Esophagus squamous epithelium (tissue), 5 donors: Measurements from ENCODE around the gene SYF2. TPM values are rescaled to one million over a fixed set of nuclear protein-coding genes. Genes with fewer than 3 reads are reported as not detected.
"Not testable (repeated sequence)": the region's sequence is repeated elsewhere in the genome, so short reads cannot be mapped to it uniquely, and the experiment has no call there.

Source experiments
- DNase-seq: peaks from one replicate; lab custom pipeline; 2025; lab: John Stamatoyannopoulos, UW
- H3K27ac ChIP-seq, 4 donors: fragments of 200-600 bp; sonication (generic); one replicate each; pipeline ENCODE4 v1.5.1; 2016 to 2019; ENCODE audit warnings: mild to moderate bottlenecking in 1 of 4
- H3K27me3 ChIP-seq, 4 donors: fragments of 200-600 bp; sonication (generic); 1 replicate in 3 of 4; 2 replicates in 1 of 4; pipeline versions ENCODE4 v1.5.1 to v1.6.0; 2017 to 2021; ENCODE audit warnings: antibody characterized with exemption in 1 of 4
- H3K36me3 ChIP-seq, 3 donors: fragments of 200-600 bp; sonication (generic); one replicate each; pipeline ENCODE4 v1.5.1; 2016 to 2019
- H3K4me1 ChIP-seq, 3 donors: fragments of 200-600 bp; sonication (generic); one replicate each; pipeline ENCODE4 v1.5.1; 2017 to 2019
- H3K4me3 ChIP-seq, 4 donors: fragments of 200-600 bp; sonication (generic); 1 replicate in 3 of 4; 2 replicates in 1 of 4; pipeline ENCODE4 v1.5.1; 2016 to 2019; ENCODE audit warnings: mild to moderate bottlenecking in 2 of 4, moderate library complexity in 1 of 4
- H3K9me3 ChIP-seq, 3 donors: fragments of 200-600 bp; sonication (generic); one replicate each; pipeline ENCODE4 v1.5.1; 2016 to 2019
- POLR2A ChIP-seq, 4 donors: fragments of 450-650 bp; IDR thresholded peaks; one replicate each; pipeline ENCODE4 v1.6.1; 2017; ENCODE audit warnings: antibody characterized with exemption in 4 of 4, mild to moderate bottlenecking in 4 of 4, moderate library complexity in 3 of 4
- WGBS, 2 donors: methylation state at CpG; one replicate each; pipeline ENCODE4 v1.1.5; 2018; 5-methylcytosine and 5-hydroxymethylcytosine counted together
- intact Hi-C: fragments of 100-400 bp; cut with DNase I; formaldehyde crosslinking; loops from one replicate; pipeline ENCODE4 v1.15.0; 2022
- total RNA-seq, 4 donors: library from RNA; depleted of rRNA; stranded (reverse); fragments of >200 nt; gene quantifications; one replicate each; pipeline ENCODE4 v1.1.0, GENCODE V29; 2016
- TF ChIP-seq, protein P1 (sequence below), 6 experiments: fragments of 450-650 bp in 4 of 6; fragments of 200-600 bp in 2 of 6; sonication (generic) in 2 of 6; IDR thresholded peaks; one replicate each; pipeline ENCODE4 v1.5.1; 2016 to 2019; ENCODE audit warnings: antibody characterized with exemption in 6 of 6, mild to moderate bottlenecking in 4 of 6, moderate library complexity in 4 of 6
- donor health status: DM: yes; HTN: yes; CAD: no.

The SYF2 gene
- total RNA-seq, 4 donors from 2014 or later: 14.5 to 53.2 (median 37.1) TPM

- peak in 1 of 4 donors; percentile 22 for TF ChIP-seq POLR2A (IDR thresholded peaks at IDR 0.05)
- TF ChIP-seq, protein P1, sequence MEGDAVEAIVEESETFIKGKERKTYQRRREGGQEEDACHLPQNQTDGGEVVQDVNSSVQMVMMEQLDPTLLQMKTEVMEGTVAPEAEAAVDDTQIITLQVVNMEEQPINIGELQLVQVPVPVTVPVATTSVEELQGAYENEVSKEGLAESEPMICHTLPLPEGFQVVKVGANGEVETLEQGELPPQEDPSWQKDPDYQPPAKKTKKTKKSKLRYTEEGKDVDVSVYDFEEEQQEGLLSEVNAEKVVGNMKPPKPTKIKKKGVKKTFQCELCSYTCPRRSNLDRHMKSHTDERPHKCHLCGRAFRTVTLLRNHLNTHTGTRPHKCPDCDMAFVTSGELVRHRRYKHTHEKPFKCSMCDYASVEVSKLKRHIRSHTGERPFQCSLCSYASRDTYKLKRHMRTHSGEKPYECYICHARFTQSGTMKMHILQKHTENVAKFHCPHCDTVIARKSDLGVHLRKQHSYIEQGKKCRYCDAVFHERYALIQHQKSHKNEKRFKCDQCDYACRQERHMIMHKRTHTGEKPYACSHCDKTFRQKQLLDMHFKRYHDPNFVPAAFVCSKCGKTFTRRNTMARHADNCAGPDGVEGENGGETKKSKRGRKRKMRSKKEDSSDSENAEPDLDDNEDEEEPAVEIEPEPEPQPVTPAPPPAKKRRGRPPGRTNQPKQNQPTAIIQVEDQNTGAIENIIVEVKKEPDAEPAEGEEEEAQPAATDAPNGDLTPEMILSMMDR (IDR thresholded peaks at IDR 0.05): peak in 5 of 6 experiments; percentile 36 to 73 (median 70)
- 0 to 1% methylated on average over 29 to 35 of the region's 41 CpGs for WGBS, 2 donors
- intact Hi-C loops: no loop called here
- peaks cover 13 to 46% (median 18%) of the 10 kb centered on the region in 3 donors for H3K36me3 ChIP-seq
- peak overlapping the region; percentile 85 to 94 (median 90) for H3K27ac ChIP-seq
- DNase-seq: peak; percentile 61
- peaks cover 11 to 65% (median 34%) of the 10 kb centered on the region in 3 donors for H3K4me1 ChIP-seq
- H3K9me3 ChIP-seq: no peaks in the 10 kb centered on the region
- H3K27me3 ChIP-seq: no peaks in the 10 kb centered on the region
- H3K4me3 ChIP-seq: peak overlapping the region; percentile 34 to 62 (median 54)
Observed at GRCh38 chr1:25239681-25240541, 7.6 kb upstream of the SYF2 start.

DNA sequence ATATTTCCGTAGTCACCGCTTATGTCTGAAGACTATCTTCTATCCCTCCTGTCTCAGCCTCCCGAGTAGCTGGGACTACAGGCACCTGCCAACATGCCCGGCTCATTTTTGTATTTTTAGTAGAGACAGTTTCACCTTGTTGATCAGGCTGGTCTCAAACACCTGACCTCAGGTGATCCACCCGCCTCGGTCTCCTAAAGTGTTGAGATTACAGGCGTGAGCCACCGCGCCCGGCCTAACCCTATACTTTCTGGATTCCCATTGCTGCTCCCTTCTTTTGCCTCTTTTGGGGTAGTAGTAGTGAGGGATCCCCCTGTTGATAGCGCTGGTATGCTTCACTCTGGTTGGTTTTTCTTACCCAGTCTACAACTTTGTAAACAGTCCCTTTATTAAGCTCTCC is 5.7 kb upstream of the SYF2 start:
- WGBS, 2 donors: 93 to 94% methylated on average over 11 of the region's 11 CpGs
- TF ChIP-seq, protein P1 (IDR thresholded peaks at IDR 0.05): no peak
- no peak for TF ChIP-seq POLR2A (IDR thresholded peaks at IDR 0.05)
- intact Hi-C loops: no loop called here

GRCh38 chr1:25236261-25236660 is 4.0 kb upstream of the SYF2 start:
- H3K27ac ChIP-seq, H3K9me3 ChIP-seq, intact Hi-C loops, H3K4me3 ChIP-seq, DNase-seq, H3K27me3 ChIP-seq: not testable (repeated sequence)
- WGBS, 2 donors: 88 to 89% methylated on average over 7 of the region's 7 CpGs
- peaks cover 0 to 11% (median 0%) of the 10 kb centered on the region in 3 donors for H3K36me3 ChIP-seq
- H3K4me1 ChIP-seq: peaks cover 24 to 60% (median 40%) of the 10 kb centered on the region in 3 donors

More for the DNA sequence above, 5.7 kb upstream of the SYF2 start:
- Histone ChIP-seq H3K4me1 (peaks cover 18 to 66% (median 34%) of the 10 kb centered on the region in 3 donors), H3K36me3 (peaks cover 8 to 28% (median 11%) of the 10 kb centered on the region in 3 donors), H3K4me3 (no peak overlapping the region), H3K27me3 (no peaks in the 10 kb centered on the region), H3K9me3 (no peaks in the 10 kb centered on the region), H3K27ac (no peak overlapping the region)
- no peak for DNase-seq

DNA sequence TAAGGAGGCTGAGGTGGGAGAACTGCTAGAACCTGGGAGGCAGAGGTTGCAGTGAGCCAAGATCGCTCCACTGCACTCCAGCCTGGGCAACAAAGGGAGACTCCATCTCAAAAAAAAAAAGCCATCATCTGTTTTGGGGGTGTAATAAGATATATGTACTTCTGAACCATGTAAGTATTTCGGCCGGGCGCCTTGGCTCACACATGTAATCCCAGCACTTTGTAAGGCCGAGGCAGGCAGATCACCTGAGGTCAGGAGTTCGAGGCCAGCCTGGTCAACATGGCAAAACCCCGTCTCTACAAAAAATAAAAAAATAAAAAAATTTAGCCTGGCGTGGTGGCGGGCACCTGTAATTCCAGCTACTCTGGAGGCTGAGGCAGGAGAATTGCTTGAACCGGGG is 3.1 kb upstream of the SYF2 start:
- DNase-seq, H3K9me3 ChIP-seq, H3K27ac ChIP-seq, H3K27me3 ChIP-seq, intact Hi-C loops, H3K4me3 ChIP-seq: not testable (repeated sequence)
- H3K36me3 ChIP-seq: peaks cover 0 to 11% (median 0%) of the 10 kb centered on the region in 3 donors
- H3K4me1 ChIP-seq: peaks cover 23 to 60% (median 37%) of the 10 kb centered on the region in 3 donors
- WGBS, 2 donors: 96% methylated on average over 9 to 10 of the region's 10 CpGs

- intact Hi-C loops: no loop called here
- H3K4me1 ChIP-seq: peaks cover 19 to 52% (median 27%) of the 10 kb centered on the region in 3 donors
- H3K27me3 ChIP-seq: no peaks in the 10 kb centered on the region
- 22 to 23% methylated on average over 13 of the region's 13 CpGs for WGBS, 2 donors
- no peaks in the 10 kb centered on the region for H3K9me3 ChIP-seq
- peak overlapping the region; percentile 85 to 97 (median 94) for H3K27ac ChIP-seq
- TF ChIP-seq POLR2A (IDR thresholded peaks at IDR 0.05): peak in 1 of 4 donors; percentile 5
- TF ChIP-seq, protein P1 (IDR thresholded peaks at IDR 0.05): no peak
- DNase-seq: peak; percentile 21
- peak overlapping the region; percentile 71 to 96 (median 82) for H3K4me3 ChIP-seq
- peaks cover 9 to 32% (median 15%) of the 10 kb centered on the region in 3 donors for H3K36me3 ChIP-seq
Observed at GRCh38 chr1:25232866-25233784, 823 bp upstream of the SYF2 start.
